Measurements from ENCODE around the gene TBC1D4.
"Not testable (repeated sequence)": the region's sequence is repeated elsewhere in the genome, so short reads cannot be mapped to it uniquely, and the experiment has no call there.

TBC1D4 gene

GRCh38 chr13:75356421-75356820, 125.5 kb downstream of the TBC1D4 start:
- TF ChIP-seq, protein P1, sequence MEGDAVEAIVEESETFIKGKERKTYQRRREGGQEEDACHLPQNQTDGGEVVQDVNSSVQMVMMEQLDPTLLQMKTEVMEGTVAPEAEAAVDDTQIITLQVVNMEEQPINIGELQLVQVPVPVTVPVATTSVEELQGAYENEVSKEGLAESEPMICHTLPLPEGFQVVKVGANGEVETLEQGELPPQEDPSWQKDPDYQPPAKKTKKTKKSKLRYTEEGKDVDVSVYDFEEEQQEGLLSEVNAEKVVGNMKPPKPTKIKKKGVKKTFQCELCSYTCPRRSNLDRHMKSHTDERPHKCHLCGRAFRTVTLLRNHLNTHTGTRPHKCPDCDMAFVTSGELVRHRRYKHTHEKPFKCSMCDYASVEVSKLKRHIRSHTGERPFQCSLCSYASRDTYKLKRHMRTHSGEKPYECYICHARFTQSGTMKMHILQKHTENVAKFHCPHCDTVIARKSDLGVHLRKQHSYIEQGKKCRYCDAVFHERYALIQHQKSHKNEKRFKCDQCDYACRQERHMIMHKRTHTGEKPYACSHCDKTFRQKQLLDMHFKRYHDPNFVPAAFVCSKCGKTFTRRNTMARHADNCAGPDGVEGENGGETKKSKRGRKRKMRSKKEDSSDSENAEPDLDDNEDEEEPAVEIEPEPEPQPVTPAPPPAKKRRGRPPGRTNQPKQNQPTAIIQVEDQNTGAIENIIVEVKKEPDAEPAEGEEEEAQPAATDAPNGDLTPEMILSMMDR (IDR thresholded peaks at IDR 0.05; ENCODE audit: extremely low read depth, insufficient read depth, missing control alignments): no peak
- in situ Hi-C loops (cut with MboI; ENCODE audit: low pct_unique_long_range_greater_than_20kb, low sequenced_read_pairs, unreplicated experiment): no loop called here
- no peak for DNase-seq (ENCODE audit: low spot score)

DNA sequence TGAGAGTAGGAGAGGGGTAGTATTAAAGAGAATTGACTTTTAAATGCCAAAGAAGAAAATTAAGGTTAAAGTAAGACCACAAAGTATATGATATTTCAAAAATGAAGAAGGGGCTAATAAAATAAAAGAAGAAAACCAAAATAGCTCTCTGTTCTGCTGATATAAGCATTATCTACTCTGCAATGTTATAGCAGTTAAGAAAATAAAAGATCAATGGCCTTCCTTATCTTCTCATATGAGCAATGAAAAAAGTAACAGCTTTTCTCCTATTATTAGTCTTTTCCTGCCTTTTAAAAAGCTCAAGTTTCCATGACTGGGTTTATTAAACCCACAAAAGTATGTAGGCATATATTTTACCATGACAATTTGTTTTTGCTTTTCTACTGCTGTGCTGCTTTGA, 126.4 kb downstream of the TBC1D4 start:
- TF ChIP-seq, protein P1 (IDR thresholded peaks at IDR 0.05; ENCODE audit: extremely low read depth, insufficient read depth, missing control alignments): no peak
- in situ Hi-C loops (cut with MboI; ENCODE audit: low pct_unique_long_range_greater_than_20kb, low sequenced_read_pairs, unreplicated experiment): no loop called here

DNA sequence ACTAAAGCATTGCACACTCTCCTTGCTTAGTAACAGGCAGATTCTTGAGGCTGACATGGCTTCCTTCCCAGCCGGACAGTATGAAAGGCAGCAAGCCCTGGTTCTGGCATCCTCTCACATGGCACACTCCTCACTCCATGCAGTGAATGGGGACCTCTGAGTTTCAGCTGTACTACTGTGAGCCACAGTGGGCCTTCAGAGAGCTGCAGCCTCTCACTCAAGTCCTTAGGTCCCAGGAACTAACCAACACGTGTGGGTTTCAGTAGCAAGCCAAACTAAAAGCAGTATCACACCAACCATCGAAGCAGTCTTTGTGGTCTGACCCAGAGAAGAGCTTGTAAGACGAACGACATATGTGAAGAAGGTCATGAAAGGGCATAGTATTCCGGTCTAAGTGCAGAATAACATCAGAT, 128.2 kb downstream of the TBC1D4 start:
- TF ChIP-seq, protein P1 (IDR thresholded peaks at IDR 0.05; ENCODE audit: extremely low read depth, insufficient read depth, missing control alignments): no peak
- in situ Hi-C loops (cut with MboI; ENCODE audit: low pct_unique_long_range_greater_than_20kb, low sequenced_read_pairs, unreplicated experiment): no loop called here
- no peak for DNase-seq (ENCODE audit: low spot score)

More for the DNA sequence above, 126.4 kb downstream of the TBC1D4 start:
- no peak for DNase-seq (ENCODE audit: low spot score)

DNA sequence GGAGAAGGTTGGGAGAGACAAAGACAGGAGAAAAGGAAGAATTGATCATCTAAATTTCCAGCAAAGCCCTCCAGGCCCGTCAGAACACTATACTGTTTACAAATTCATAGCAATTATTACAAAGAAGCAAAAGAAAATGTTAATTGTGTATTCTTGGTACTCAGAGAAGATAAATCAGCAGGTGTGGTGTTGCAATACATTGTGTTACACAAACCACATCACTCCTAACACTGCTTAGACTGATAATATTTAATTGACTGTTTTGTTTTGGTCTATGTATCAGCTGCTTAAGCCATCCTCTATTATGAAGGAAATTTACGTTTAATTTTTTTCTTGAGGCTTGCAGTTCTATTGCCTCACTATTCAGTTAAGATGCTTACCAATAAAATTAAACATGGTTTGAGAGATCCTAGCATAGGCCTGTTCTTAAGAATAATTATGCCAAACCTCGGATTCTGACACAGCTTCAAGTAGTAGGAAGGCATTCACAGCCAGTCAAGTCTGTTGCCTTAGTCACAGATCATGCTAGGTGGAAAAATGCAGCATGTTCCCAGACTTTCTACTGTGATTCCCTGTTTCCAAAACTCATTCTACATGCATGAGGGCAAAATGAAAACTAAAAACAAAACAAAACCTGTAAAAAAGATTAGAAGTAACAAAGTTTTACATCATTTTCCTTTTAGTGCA, 129.2 kb downstream of the TBC1D4 start:
- in situ Hi-C loops (cut with MboI; ENCODE audit: low pct_unique_long_range_greater_than_20kb, low sequenced_read_pairs, unreplicated experiment): no loop called here
- TF ChIP-seq, protein P1 (IDR thresholded peaks at IDR 0.05; ENCODE audit: extremely low read depth, insufficient read depth, missing control alignments): no peak
- DNase-seq (ENCODE audit: low spot score): no peak

DNA sequence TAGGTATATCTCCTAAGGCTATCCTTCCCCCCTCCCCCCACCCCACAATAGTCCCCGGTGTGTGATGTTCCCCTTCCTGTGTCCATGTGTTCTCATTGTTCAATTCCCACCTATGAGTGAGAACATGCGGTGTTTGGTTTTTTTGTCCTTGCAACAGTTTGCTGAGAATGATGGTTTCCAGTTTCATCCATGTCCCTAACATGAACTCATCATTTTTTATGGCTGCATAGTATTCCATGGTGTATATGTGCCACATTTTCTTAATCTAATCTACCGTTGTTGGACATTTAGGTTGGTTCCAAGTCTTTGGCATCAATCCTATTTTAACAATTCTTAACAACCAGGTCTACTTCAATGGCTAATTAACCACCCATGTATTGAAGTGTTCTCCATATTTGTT, 130.4 kb downstream of the TBC1D4 start:
- DNase-seq (ENCODE audit: low spot score); in situ Hi-C loops (cut with MboI; ENCODE audit: low pct_unique_long_range_greater_than_20kb, low sequenced_read_pairs, unreplicated experiment): not testable (repeated sequence)

- TF ChIP-seq, protein P1 (IDR thresholded peaks at IDR 0.05; ENCODE audit: extremely low read depth, insufficient read depth, missing control alignments): no peak
- in situ Hi-C loops (cut with MboI; ENCODE audit: low pct_unique_long_range_greater_than_20kb, low sequenced_read_pairs, unreplicated experiment): no loop called here
- no peak for DNase-seq (ENCODE audit: low spot score)
Observed at GRCh38 chr13:75347925-75348324, 134.0 kb downstream of the TBC1D4 start.

DNA sequence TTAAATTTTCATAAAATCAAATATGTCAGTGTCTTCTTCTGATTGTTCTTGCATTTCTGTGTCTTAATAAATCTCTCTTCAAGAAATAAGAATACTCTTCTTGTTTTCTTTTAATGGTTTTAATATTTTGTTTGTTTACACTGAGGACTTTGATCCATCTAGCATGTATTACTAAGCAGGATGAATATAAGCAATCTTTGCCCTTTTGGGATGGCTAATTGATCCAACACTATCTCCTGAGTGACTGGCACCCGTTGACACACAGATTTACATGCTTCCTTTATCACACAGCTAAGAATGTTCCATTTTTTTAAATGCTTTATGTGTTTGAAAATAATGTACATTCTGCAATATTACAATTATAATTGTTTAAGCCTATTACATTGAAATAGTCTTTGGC, 134.5 kb downstream of the TBC1D4 start:
- TF ChIP-seq, protein P1 (IDR thresholded peaks at IDR 0.05; ENCODE audit: extremely low read depth, insufficient read depth, missing control alignments): no peak
- no peak for DNase-seq (ENCODE audit: low spot score)
- in situ Hi-C loops (cut with MboI; ENCODE audit: low pct_unique_long_range_greater_than_20kb, low sequenced_read_pairs, unreplicated experiment): no loop called here

All from GM13977 (cell line).